Activated CD4-positive, alpha-beta T cell treated with anti-CD3 and anti-CD28 coated beads, Interleukin-2, amount 50 U/mL, for 1 hour (primary cell): ENCODE data around the gene LAMA2.

ENCODE experiments used
- DNase-seq: peaks from one replicate; pipeline ENCODE4 v3.0.0-alpha.2; 2020

LAMA2 gene

GRCh38 chr6:128919412-128920180 is 36.7 kb downstream of the LAMA2 start:
- DNase-seq, result no peak

GRCh38 chr6:128925765-128926164 is 42.8 kb downstream of the LAMA2 start:
- no peak for DNase-seq

GRCh38 chr6:128929869-128930268 is 46.9 kb downstream of the LAMA2 start:
- no peak for DNase-seq

GRCh38 chr6:128930321-128930720 is 47.4 kb downstream of the LAMA2 start:
- no peak for DNase-seq

- DNase-seq, result no peak
Measured at GRCh38 chr6:128932061-128932460, 49.1 kb downstream of the LAMA2 start.

- no peak for DNase-seq
Measured at GRCh38 chr6:128950864-128951263, 67.9 kb downstream of the LAMA2 start.

GRCh38 chr6:128952902-128953301 is 70.0 kb downstream of the LAMA2 start:
- DNase-seq, result no peak

GRCh38 chr6:128954308-128955043 is 71.5 kb downstream of the LAMA2 start:
- DNase-seq, result no peak

- DNase-seq, result no peak
Measured at GRCh38 chr6:128963561-128963960, 80.6 kb downstream of the LAMA2 start.

GRCh38 chr6:128964233-128964755 is 81.4 kb downstream of the LAMA2 start:
- DNase-seq, result no peak

GRCh38 chr6:128964771-128965170 is 81.8 kb downstream of the LAMA2 start:
- no peak for DNase-seq

- DNase-seq, result no peak
Measured at GRCh38 chr6:128966934-128967333, 84.0 kb downstream of the LAMA2 start.

- DNase-seq, result no peak
Measured at GRCh38 chr6:128979071-128979470, 96.1 kb downstream of the LAMA2 start.

GRCh38 chr6:128981716-128982115 is 98.8 kb downstream of the LAMA2 start:
- DNase-seq, result no peak

GRCh38 chr6:128990360-128990759 is 107.4 kb downstream of the LAMA2 start:
- DNase-seq, result no peak

- DNase-seq, result no peak
Measured at GRCh38 chr6:128990915-128991314, 108.0 kb downstream of the LAMA2 start.

- no peak for DNase-seq
Measured at GRCh38 chr6:128993166-128993565, 110.2 kb downstream of the LAMA2 start.

GRCh38 chr6:128997880-128998279 is 114.9 kb downstream of the LAMA2 start:
- no peak for DNase-seq

GRCh38 chr6:129006724-129007514 is 124.0 kb downstream of the LAMA2 start:
- no peak for DNase-seq

- DNase-seq, result no peak
Measured at GRCh38 chr6:129007701-129008373, 124.9 kb downstream of the LAMA2 start.

GRCh38 chr6:129008591-129008990 is 125.7 kb downstream of the LAMA2 start:
- DNase-seq, result no peak

GRCh38 chr6:129009851-129010250 is 126.9 kb downstream of the LAMA2 start:
- DNase-seq, result no peak

- no peak for DNase-seq
Measured at GRCh38 chr6:129014302-129014701, 131.4 kb downstream of the LAMA2 start.
